ENCODE data around the gene GGTLC2.

GRCh38 chr22:22682807-22683667 lies 38.6 kb downstream of the GGTLC2 start:
- no peak for TF ChIP-seq CTCF (IDR thresholded peaks at IDR 0.05; ENCODE audit: low read length)
- TF ChIP-seq EZH2 (IDR thresholded peaks at IDR 0.05; ENCODE audit: borderline replicate concordance, low read length), result no peak
